Stimulated activated memory B cell treated with anti-CD40 and anti-IgM and Interleukin-4, amounts not matched to agents 10 μg/mL and 1 μg/mL and 100 μg/mL, for 72 hours (primary cell): ENCODE measurements around the gene UFD1.

Experiments used
- ATAC-seq: fragments of 150-1000 bp; cut with Tn5 transposase; 2 replicates; pipeline ENCODE4 v1.10.0; 2021
- H3K27ac Mint-ChIP-seq: one replicate; pipeline ENCODE4 v1.8.0; 2022; ENCODE audit warnings: mild to moderate bottlenecking, mixed read lengths
- H3K27me3 Mint-ChIP-seq: one replicate; pipeline ENCODE4 v1.8.0; 2022; ENCODE audit warnings: mixed read lengths
- H3K36me3 Mint-ChIP-seq: one replicate; pipeline ENCODE4 v1.8.0; 2022; ENCODE audit warnings: mixed read lengths
- H3K4me1 Mint-ChIP-seq: one replicate; pipeline ENCODE4 v1.8.0; 2022; ENCODE audit warnings: mixed read lengths
- H3K4me3 Mint-ChIP-seq: one replicate; pipeline ENCODE4 v1.8.0; 2022; ENCODE audit warnings: mild to moderate bottlenecking, moderate library complexity, mixed read lengths
- H3K9me3 Mint-ChIP-seq: one replicate; pipeline ENCODE4 v1.8.0; 2022; ENCODE audit warnings: mixed read lengths

UFD1 gene

GRCh38 chr22:19519041-19519926 lies 40.3 kb upstream of the UFD1 start:
- ATAC-seq, result no peak
- no peaks in the 10 kb centered on the region for H3K9me3 Mint-ChIP-seq
- H3K27ac Mint-ChIP-seq, result no peak overlapping the region
- peaks cover 7% of the 10 kb centered on the region for H3K36me3 Mint-ChIP-seq
- H3K4me3 Mint-ChIP-seq, result no peak overlapping the region
- peaks cover 21% of the 10 kb centered on the region for H3K27me3 Mint-ChIP-seq
- H3K4me1 Mint-ChIP-seq, result no peaks in the 10 kb centered on the region

GRCh38 chr22:19518635-19519034 lies 39.6 kb upstream of the UFD1 start:
- ATAC-seq, result no peak
- Mint-ChIP-seq H3K27ac (no peak overlapping the region), H3K36me3 (peaks cover 12% of the 10 kb centered on the region), H3K9me3 (peaks cover 4% of the 10 kb centered on the region), H3K4me1 (no peaks in the 10 kb centered on the region), H3K4me3 (no peak overlapping the region), H3K27me3 (peaks cover 20% of the 10 kb centered on the region)

GRCh38 chr22:19517919-19518611 lies 39.1 kb upstream of the UFD1 start:
- Mint-ChIP-seq H3K27ac (no peak overlapping the region), H3K4me1 (no peaks in the 10 kb centered on the region), H3K36me3 (peaks cover 17% of the 10 kb centered on the region), H3K27me3 (peaks cover 15% of the 10 kb centered on the region), H3K4me3 (no peak overlapping the region), H3K9me3 (peaks cover 4% of the 10 kb centered on the region)
- no peak for ATAC-seq

GRCh38 chr22:19517171-19517500 lies 38.1 kb upstream of the UFD1 start:
- H3K4me3 Mint-ChIP-seq, result no peak overlapping the region
- peaks cover 5% of the 10 kb centered on the region for H3K27me3 Mint-ChIP-seq
- H3K4me1 Mint-ChIP-seq, result no peaks in the 10 kb centered on the region
- peaks cover 4% of the 10 kb centered on the region for H3K9me3 Mint-ChIP-seq
- ATAC-seq, result peak; percentile 4
- H3K27ac Mint-ChIP-seq, result no peak overlapping the region
- H3K36me3 Mint-ChIP-seq, result peaks cover 17% of the 10 kb centered on the region

- no peak for ATAC-seq
- Mint-ChIP-seq H3K36me3 (peaks cover 17% of the 10 kb centered on the region), H3K27ac (no peak overlapping the region), H3K4me1 (no peaks in the 10 kb centered on the region), H3K4me3 (no peak overlapping the region), H3K27me3 (no peaks in the 10 kb centered on the region), H3K9me3 (peaks cover 4% of the 10 kb centered on the region)
Observed at GRCh38 chr22:19516378-19517170, 37.6 kb upstream of the UFD1 start.

- Mint-ChIP-seq H3K4me3 (no peak overlapping the region), H3K4me1 (no peaks in the 10 kb centered on the region), H3K27ac (no peak overlapping the region), H3K9me3 (peaks cover 4% of the 10 kb centered on the region), H3K27me3 (no peaks in the 10 kb centered on the region), H3K36me3 (peaks cover 17% of the 10 kb centered on the region)
- ATAC-seq, result no peak
Observed at GRCh38 chr22:19515654-19516377, 36.8 kb upstream of the UFD1 start.

- Mint-ChIP-seq H3K4me3 (no peak overlapping the region), H3K9me3 (peaks cover 4% of the 10 kb centered on the region), H3K4me1 (no peaks in the 10 kb centered on the region), H3K36me3 (peaks cover 17% of the 10 kb centered on the region), H3K27ac (no peak overlapping the region), H3K27me3 (no peaks in the 10 kb centered on the region)
- no peak for ATAC-seq
Observed at GRCh38 chr22:19514831-19515565, 36.0 kb upstream of the UFD1 start.

GRCh38 chr22:19513823-19514222 lies 34.8 kb upstream of the UFD1 start:
- ATAC-seq, result no peak
- Mint-ChIP-seq H3K27ac (no peak overlapping the region), H3K9me3 (peaks cover 4% of the 10 kb centered on the region), H3K4me3 (no peak overlapping the region), H3K4me1 (no peaks in the 10 kb centered on the region), H3K27me3 (no peaks in the 10 kb centered on the region), H3K36me3 (peaks cover 17% of the 10 kb centered on the region)

GRCh38 chr22:19510919-19511341 lies 31.9 kb upstream of the UFD1 start:
- H3K9me3 Mint-ChIP-seq, result peaks cover 4% of the 10 kb centered on the region
- no peak overlapping the region for H3K4me3 Mint-ChIP-seq
- ATAC-seq, result no peak
- no peaks in the 10 kb centered on the region for H3K4me1 Mint-ChIP-seq
- H3K27me3 Mint-ChIP-seq, result no peaks in the 10 kb centered on the region
- H3K36me3 Mint-ChIP-seq, result peaks cover 17% of the 10 kb centered on the region
- H3K27ac Mint-ChIP-seq, result no peak overlapping the region

- no peak for ATAC-seq
- H3K27ac Mint-ChIP-seq, result no peak overlapping the region
- H3K36me3 Mint-ChIP-seq, result peaks cover 16% of the 10 kb centered on the region
- no peak overlapping the region for H3K4me3 Mint-ChIP-seq
- H3K27me3 Mint-ChIP-seq, result no peaks in the 10 kb centered on the region
- peaks cover 4% of the 10 kb centered on the region for H3K9me3 Mint-ChIP-seq
- H3K4me1 Mint-ChIP-seq, result no peaks in the 10 kb centered on the region
Observed at GRCh38 chr22:19509923-19510322, 30.9 kb upstream of the UFD1 start.

GRCh38 chr22:19509191-19509590 lies 30.2 kb upstream of the UFD1 start:
- ATAC-seq, result no peak
- no peak overlapping the region for H3K27ac Mint-ChIP-seq

GRCh38 chr22:19508024-19508776 lies 29.2 kb upstream of the UFD1 start:
- H3K36me3 Mint-ChIP-seq, result peaks cover under 1% of the 10 kb centered on the region

More at GRCh38 chr22:19509191-19509590, 30.2 kb upstream of the UFD1 start:
- Mint-ChIP-seq H3K4me1 (no peaks in the 10 kb centered on the region), H3K36me3 (peaks cover 10% of the 10 kb centered on the region), H3K4me3 (no peak overlapping the region), H3K27me3 (no peaks in the 10 kb centered on the region), H3K9me3 (peaks cover 4% of the 10 kb centered on the region)

GRCh38 chr22:19507534-19507861 lies 28.5 kb upstream of the UFD1 start:
- Mint-ChIP-seq H3K36me3 (no peaks in the 10 kb centered on the region), H3K9me3 (no peaks in the 10 kb centered on the region), H3K27ac (no peak overlapping the region)

More at GRCh38 chr22:19508024-19508776, 29.2 kb upstream of the UFD1 start:
- no peak overlapping the region for H3K27ac Mint-ChIP-seq
- no peak for ATAC-seq
- no peaks in the 10 kb centered on the region for H3K4me1 Mint-ChIP-seq
- H3K27me3 Mint-ChIP-seq, result no peaks in the 10 kb centered on the region
- H3K4me3 Mint-ChIP-seq, result no peak overlapping the region
- no peaks in the 10 kb centered on the region for H3K9me3 Mint-ChIP-seq

GRCh38 chr22:19506212-19506611 lies 27.2 kb upstream of the UFD1 start:
- Mint-ChIP-seq H3K36me3 (no peaks in the 10 kb centered on the region), H3K4me3 (no peak overlapping the region), H3K27ac (no peak overlapping the region), H3K9me3 (no peaks in the 10 kb centered on the region), H3K4me1 (no peaks in the 10 kb centered on the region), H3K27me3 (no peaks in the 10 kb centered on the region)
- ATAC-seq, result peak; percentile 43

More at GRCh38 chr22:19507534-19507861, 28.5 kb upstream of the UFD1 start:
- Mint-ChIP-seq H3K4me3 (no peak overlapping the region), H3K27me3 (no peaks in the 10 kb centered on the region), H3K4me1 (no peaks in the 10 kb centered on the region)
- no peak for ATAC-seq
